Stimulated activated CD8-positive, alpha-beta memory T cell treated with anti-CD3 and anti-CD28 coated beads, Interleukin-12 subunit alpha, Interleukin-12 subunit beta, amount 100 ng/mL, for 24 hours (primary cell): ENCODE measurements around the gene NANOS3.
"Not testable (repeated sequence)": the region's sequence is repeated elsewhere in the genome, so short reads cannot be mapped to it uniquely, and the experiment has no call there.

Experiments
- DNase-seq: peaks from one replicate; pipeline ENCODE4 v3.0.0-alpha.2; 2020; ENCODE audit errors: extremely low read depth

The NANOS3 gene

DNA sequence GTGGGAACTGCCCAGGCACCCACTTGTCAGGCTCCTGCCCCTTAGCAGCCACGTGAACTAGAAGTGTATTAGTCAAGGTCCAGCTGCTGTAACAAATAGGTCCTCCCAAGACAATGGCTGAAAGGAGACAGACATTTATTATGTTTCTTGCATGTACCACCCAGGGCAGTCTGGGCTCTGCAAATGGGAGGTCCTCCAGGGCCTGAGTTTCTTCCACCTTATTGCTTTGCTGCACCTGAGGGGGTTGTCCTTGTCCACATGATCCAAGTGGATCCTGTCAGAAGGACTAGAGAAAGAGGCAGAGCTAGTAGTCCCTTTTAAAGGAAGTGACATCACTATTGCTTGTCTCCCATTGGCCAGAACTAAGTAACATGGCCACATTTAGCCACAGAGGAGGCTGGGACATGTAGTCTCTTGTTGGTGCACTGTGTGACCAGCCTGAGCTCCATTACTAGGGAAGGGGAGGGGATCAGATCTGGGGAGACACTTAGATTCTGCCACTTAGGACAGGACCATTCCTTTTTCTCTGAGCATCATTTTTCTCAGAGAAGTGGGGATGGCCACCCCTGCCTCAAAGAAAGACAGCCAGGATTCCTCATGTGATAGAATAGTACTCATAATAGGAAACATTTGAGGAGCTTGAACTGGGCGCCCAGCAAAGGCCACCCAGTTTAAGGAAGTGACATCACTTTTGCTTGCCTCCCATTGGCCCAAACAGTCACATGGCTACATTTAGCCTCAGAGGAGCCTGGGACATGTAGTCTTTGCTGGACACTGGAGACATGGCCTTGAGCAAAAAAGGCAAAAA lies 44.2 kb downstream of the NANOS3 start:
- no peak for DNase-seq

- not testable (repeated sequence) for DNase-seq
Observed at GRCh38 chr19:13922118-13922517, 45.2 kb downstream of the NANOS3 start.

- DNase-seq, result no peak
Observed at GRCh38 chr19:13923194-13923987, 46.5 kb downstream of the NANOS3 start.

DNA sequence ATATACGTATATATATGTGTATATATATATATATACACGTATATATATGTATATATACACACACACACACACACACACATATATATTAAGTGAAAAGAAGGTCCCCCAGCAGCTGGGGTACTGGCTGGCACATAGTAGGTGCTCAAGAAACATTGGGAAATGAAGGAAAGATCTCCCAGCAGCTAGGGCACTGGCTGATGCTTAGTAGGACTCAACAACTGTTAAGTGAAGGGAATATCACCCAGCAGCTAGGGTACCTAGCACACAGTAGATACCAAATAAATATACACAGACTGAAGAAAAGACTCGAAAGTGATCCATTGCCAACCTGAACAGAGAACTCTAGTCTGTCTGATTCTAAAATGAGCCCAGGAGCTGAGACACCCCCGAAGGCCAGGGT lies 49.1 kb downstream of the NANOS3 start:
- DNase-seq, result no peak

GRCh38 chr19:13926715-13927114 lies 49.8 kb downstream of the NANOS3 start:
- no peak for DNase-seq

GRCh38 chr19:13929340-13929739 lies 52.4 kb downstream of the NANOS3 start:
- no peak for DNase-seq

GRCh38 chr19:13929956-13930355 lies 53.0 kb downstream of the NANOS3 start:
- DNase-seq, result no peak
